Activated CD8-positive, alpha-beta T cell treated with anti-CD3 and anti-CD28 coated beads for 36 hours (primary cell): ENCODE data around the gene ADGRA3. TPM values are rescaled to one million over a fixed set of nuclear protein-coding genes. Genes with fewer than 3 reads are reported as not detected.
A peak's percentile ranks its signal among the peaks of the same experiment; 100 is the strongest.
"Not testable (repeated sequence)": the region's sequence is repeated elsewhere in the genome, so short reads cannot be mapped to it uniquely, and the experiment has no call there.

ENCODE experiments used
- ATAC-seq: fragments of 200-7000 bp; cut with Tn5 transposase; one replicate; pipeline ENCODE4 v1.10.0; 2021; ENCODE audit warnings: mild to moderate bottlenecking, moderate library complexity
- CTCF ChIA-PET: fragments of 350-600 bp; sonication (Branson Sonifier 250); formaldehyde crosslinking; loops from one replicate; lab custom pipeline; 2021; ENCODE audit warnings: antibody characterized with exemption; lab: Charles Lee
- POLR2A ChIA-PET: fragments of 350-600 bp; sonication (Branson Sonifier 250); formaldehyde crosslinking; loops from one replicate; lab custom pipeline; 2021; ENCODE audit warnings: antibody characterized with exemption; lab: Charles Lee
- DNase-seq: peaks from one replicate; pipeline ENCODE4 v3.0.0-alpha.2; 2020
- H3K27ac Mint-ChIP-seq: one replicate; pipeline ENCODE4 v1.8.0; 2021; ENCODE audit warnings: mild to moderate bottlenecking, mixed read lengths
- H3K27me3 Mint-ChIP-seq: one replicate; pipeline ENCODE4 v1.8.0; 2021; ENCODE audit warnings: mixed read lengths
- H3K36me3 Mint-ChIP-seq: one replicate; pipeline ENCODE4 v1.8.0; 2021; ENCODE audit warnings: low read depth, mixed read lengths
- H3K4me1 Mint-ChIP-seq: one replicate; pipeline ENCODE4 v1.8.0; 2021; ENCODE audit warnings: low read depth, mixed read lengths
- H3K4me3 Mint-ChIP-seq: one replicate; pipeline ENCODE4 v1.8.0; 2021; ENCODE audit warnings: mild to moderate bottlenecking, moderate library complexity, mixed read lengths
- H3K9me3 Mint-ChIP-seq: one replicate; pipeline ENCODE4 v1.8.0; 2021; ENCODE audit warnings: mixed read lengths
- CTCF ChIP-seq: fragments of 200-600 bp; IDR thresholded peaks from one replicate; pipeline ENCODE4 v1.8.0; 2022; ENCODE audit warnings: antibody characterized with exemption, mild to moderate bottlenecking
- intact Hi-C: fragments of 100-400 bp; cut with micrococcal nuclease; formaldehyde crosslinking; loops from one replicate; pipeline ENCODE4 v1.10.0; 2022
- total RNA-seq, 2 experiments: library from RNA; stranded (reverse); gene quantifications; one replicate each; pipeline ENCODE4 v1.2.3, GENCODE V29; 2021

ADGRA3 gene
- total RNA-seq, 2 experiments from 2014 or later, result 12.9 to 13.2 TPM

GRCh38 chr4:22476011-22476410 is 39.9 kb downstream of the ADGRA3 start:
- POLR2A ChIA-PET, result no interaction called here

GRCh38 chr4:22475311-22475646 is 40.6 kb downstream of the ADGRA3 start:
- DNase-seq, intact Hi-C loops, H3K4me3 Mint-ChIP-seq, ATAC-seq, CTCF ChIA-PET, H3K27me3 Mint-ChIP-seq, H3K4me1 Mint-ChIP-seq, POLR2A ChIA-PET, H3K9me3 Mint-ChIP-seq, H3K27ac Mint-ChIP-seq: not testable (repeated sequence)
- H3K36me3 Mint-ChIP-seq, result peaks cover 18% of the 10 kb centered on the region

More at GRCh38 chr4:22476011-22476410, 39.9 kb downstream of the ADGRA3 start:
- CTCF ChIA-PET, result interaction anchor here (0.6 kb wide), 1 partner anchor 686 kb away, joined by 3 read pairs; no protein-coding TSS in a partner anchor
- ATAC-seq, result no peak
- Mint-ChIP-seq H3K9me3 (no peaks in the 10 kb centered on the region), H3K27me3 (no peaks in the 10 kb centered on the region), H3K4me1 (peaks cover 13% of the 10 kb centered on the region), H3K27ac (no peak overlapping the region), H3K36me3 (peaks cover 17% of the 10 kb centered on the region), H3K4me3 (no peak overlapping the region)
- intact Hi-C loops, result no loop called here
- no peak for DNase-seq
- TF ChIP-seq CTCF, result no peak

- H3K36me3 Mint-ChIP-seq, result peaks cover 15% of the 10 kb centered on the region
- no peak overlapping the region for H3K27ac Mint-ChIP-seq
- intact Hi-C loops, result no loop called here
- no peak overlapping the region for H3K4me3 Mint-ChIP-seq
- H3K27me3 Mint-ChIP-seq, result no peaks in the 10 kb centered on the region
- no peak for DNase-seq
- peaks cover 8% of the 10 kb centered on the region for H3K4me1 Mint-ChIP-seq
- ChIA-PET POLR2A (no interaction called here), CTCF (no interaction called here)
- no peak for TF ChIP-seq CTCF
- no peaks in the 10 kb centered on the region for H3K9me3 Mint-ChIP-seq
- ATAC-seq, result no peak
Measured at GRCh38 chr4:22474636-22475310, 41.1 kb downstream of the ADGRA3 start.

- peaks cover 2% of the 10 kb centered on the region for H3K4me1 Mint-ChIP-seq
- DNase-seq (peak; percentile 11), ATAC-seq (no peak)
- H3K4me3 Mint-ChIP-seq, result no peak overlapping the region
- no peak for TF ChIP-seq CTCF
- H3K9me3 Mint-ChIP-seq, result no peaks in the 10 kb centered on the region
- peaks cover 13% of the 10 kb centered on the region for H3K36me3 Mint-ChIP-seq
- H3K27me3 Mint-ChIP-seq, result no peaks in the 10 kb centered on the region
- POLR2A ChIA-PET, result interaction anchor here (0.7 kb wide), 1 partner anchor 76 kb away, joined by 3 read pairs; no protein-coding TSS in a partner anchor
- no peak overlapping the region for H3K27ac Mint-ChIP-seq
- intact Hi-C loops, result no loop called here
- CTCF ChIA-PET, result no interaction called here
Measured at GRCh38 chr4:22473268-22473667, 42.6 kb downstream of the ADGRA3 start.

- Mint-ChIP-seq H3K4me1 (no peaks in the 10 kb centered on the region), H3K36me3 (peaks cover 15% of the 10 kb centered on the region), H3K4me3 (no peak overlapping the region), H3K9me3 (no peaks in the 10 kb centered on the region), H3K27ac (no peak overlapping the region), H3K27me3 (no peaks in the 10 kb centered on the region)
- POLR2A ChIA-PET, result no interaction called here
- intact Hi-C loops, result no loop called here
- ATAC-seq (no peak), DNase-seq (no peak)
- TF ChIP-seq CTCF, result no peak
- CTCF ChIA-PET, result no interaction called here
Measured at GRCh38 chr4:22471999-22472461, 43.8 kb downstream of the ADGRA3 start.
